HepG2 (cell line): ENCODE measurements around the gene SPIRE1. TPM values are rescaled to one million over a fixed set of nuclear protein-coding genes. Genes with fewer than 3 reads are reported as not detected.
A peak's percentile ranks its signal among the peaks of the same experiment; 100 is the strongest.

ENCODE experiments used
- DR1 ChIP-seq: sonication (generic); formaldehyde crosslinking; IDR thresholded peaks from 2 replicates; pipeline ENCODE4 v1.8.0; 2021; ENCODE audit warnings: mild to moderate bottlenecking, missing genetic modification reagents, inconsistent platforms
- ERF ChIP-seq: IDR thresholded peaks from 2 replicates; pipeline ENCODE4 v1.6.1; 2018; ENCODE audit warnings: missing biosample characterization, missing genetic modification reagents
- FOSL2 ChIP-seq: sonication (generic); formaldehyde crosslinking; IDR thresholded peaks from 2 replicates; pipeline ENCODE4 v1.4.0; 2020; ENCODE audit warnings: missing genetic modification reagents
- GZF1 ChIP-seq: sonication (generic); formaldehyde crosslinking; IDR thresholded peaks from 2 replicates; pipeline ENCODE4 v1.5.1; 2020; ENCODE audit warnings: mild to moderate bottlenecking, missing genetic modification reagents
- KAT8 ChIP-seq: IDR thresholded peaks from 2 replicates; pipeline ENCODE4 v1.6.1; 2016; ENCODE audit warnings: missing genetic modification reagents, missing compliant biosample characterization
- MAFF ChIP-seq: IDR thresholded peaks from 2 replicates; pipeline ENCODE4 v1.6.1; 2011; ENCODE audit warnings: low read depth, low read length, improper control_type of control experiment
- MAFK ChIP-seq, 2 experiments: IDR thresholded peaks in 1 of 2; conservative IDR thresholded peaks in 1 of 2; 2 replicates each; pipeline ENCODE4 v1.6.1; 2011; ENCODE audit warnings: improper control_type of control experiment in 2 of 2, low read length in 2 of 2
- NAIF1 ChIP-seq: sonication (generic); formaldehyde crosslinking; IDR thresholded peaks from 2 replicates; pipeline ENCODE4 v1.5.0; 2020; ENCODE audit warnings: mild to moderate bottlenecking, missing genetic modification reagents, borderline replicate concordance
- RBAK ChIP-seq: sonication (generic); formaldehyde crosslinking; IDR thresholded peaks from 2 replicates; pipeline ENCODE4 v1.5.1; 2020; ENCODE audit warnings: mild to moderate bottlenecking, missing genetic modification reagents
- RCOR2 ChIP-seq: IDR thresholded peaks from 2 replicates; pipeline ENCODE4 v1.6.1; 2016; ENCODE audit warnings: missing biosample characterization, missing genetic modification reagents
- SAP130 ChIP-seq: IDR thresholded peaks from 2 replicates; pipeline ENCODE4 v1.6.1; 2016; ENCODE audit warnings: low read depth
- SIX4 ChIP-seq: sonication (generic); formaldehyde crosslinking; IDR thresholded peaks from 2 replicates; pipeline ENCODE4 v1.4.0; 2020; ENCODE audit warnings: missing genetic modification reagents
- SRF ChIP-seq: IDR thresholded peaks from 2 replicates; pipeline ENCODE4 v1.6.1; 2011; ENCODE audit warnings: mild to moderate bottlenecking, low read depth, low read length, moderate library complexity
- ZNF205 ChIP-seq: IDR thresholded peaks from 2 replicates; pipeline ENCODE4 v1.6.1; 2018; ENCODE audit warnings: missing biosample characterization, missing genetic modification reagents
- ZNF337 ChIP-seq: sonication (generic); formaldehyde crosslinking; IDR thresholded peaks from 2 replicates; pipeline ENCODE4 v1.5.1; 2020; ENCODE audit warnings: missing genetic modification reagents, low read depth, mild to moderate bottlenecking, borderline replicate concordance
- ZNF501 ChIP-seq: sonication (generic); formaldehyde crosslinking; IDR thresholded peaks from 2 replicates; pipeline ENCODE4 v1.5.1; 2020; ENCODE audit warnings: mild to moderate bottlenecking, moderate library complexity, missing genetic modification reagents
- ZNF644 ChIP-seq: IDR thresholded peaks from 2 replicates; pipeline ENCODE4 v1.6.1; 2016; ENCODE audit warnings: low read depth
- ZNF672 ChIP-seq: sonication (generic); formaldehyde crosslinking; IDR thresholded peaks from 2 replicates; pipeline ENCODE4 v1.8.1; 2022; ENCODE audit warnings: missing genetic modification reagents
- polyA plus RNA-seq, 8 experiments: library from polyadenylated mRNA; depleted of rRNA in 3 of 8; stranded (reverse) in 7 of 8; unstranded in 1 of 8; fragments of >200 nt; fragmentation: Illumina TruSeq in 4 of 8; extraction: Trizol in 4 of 8; gene quantifications; 2 replicates each; pipeline versions ENCODE4 v1.2.1 to v1.2.3, GENCODE V29; 2011 to 2016; ENCODE audit warnings: low read depth in 4 of 8, missing spikeins in 1 of 8, mixed read lengths in 1 of 8; ENCODE audit not compliant: insufficient read depth in 1 of 8
- total RNA-seq, 5 experiments: library from RNA; depleted of rRNA; stranded (reverse); fragments of >200 nt; fragmentation: Illumina TruSeq; extraction: Trizol; gene quantifications; 2 replicates each; pipeline ENCODE4 v1.2.3, GENCODE V29; 2016; ENCODE audit warnings: low read depth in 1 of 5
- TF ChIP-seq, protein P1 (sequence below): IDR thresholded peaks from 2 replicates; pipeline ENCODE4 v1.6.1; 2016; ENCODE audit warnings: missing biosample characterization, missing genetic modification reagents, low read depth
- TF ChIP-seq, protein P2 (sequence below), 2 experiments: sonication (generic) in 1 of 2; formaldehyde crosslinking in 1 of 2; IDR thresholded peaks; 2 replicates each; pipeline versions ENCODE4 v1.5.1 to v1.6.1; 2011 to 2020; ENCODE audit warnings: borderline replicate concordance in 1 of 2, low read depth in 1 of 2, low read length in 1 of 2, mild to moderate bottlenecking in 1 of 2, missing genetic modification reagents in 1 of 2, moderate library complexity in 1 of 2
- TF ChIP-seq, protein P3 (sequence below): sonication (generic); formaldehyde crosslinking; IDR thresholded peaks from 2 replicates; pipeline ENCODE4 v1.4.0; 2020; ENCODE audit warnings: missing genetic modification reagents, borderline replicate concordance
- TF ChIP-seq, protein P4 (sequence below): IDR thresholded peaks from 2 replicates; pipeline ENCODE4 v1.6.1; 2016; ENCODE audit warnings: mild to moderate bottlenecking, missing biosample characterization, missing genetic modification reagents
- TF ChIP-seq, protein P5 (sequence below): sonication (generic); formaldehyde crosslinking; IDR thresholded peaks from 2 replicates; pipeline ENCODE4 v1.5.0; 2020; ENCODE audit warnings: missing genetic modification reagents
- TF ChIP-seq, protein P6 (sequence below): sonication (generic); formaldehyde crosslinking; IDR thresholded peaks from 2 replicates; pipeline ENCODE4 v1.5.0; 2020; ENCODE audit warnings: missing genetic modification reagents

Gene SPIRE1
- total and polyA plus RNA-seq, 2 of the 13 experiments (the other 11 are each of a cell fraction or from before 2014, with no cell fraction given): 9.9 to 21.3 TPM

DNA sequence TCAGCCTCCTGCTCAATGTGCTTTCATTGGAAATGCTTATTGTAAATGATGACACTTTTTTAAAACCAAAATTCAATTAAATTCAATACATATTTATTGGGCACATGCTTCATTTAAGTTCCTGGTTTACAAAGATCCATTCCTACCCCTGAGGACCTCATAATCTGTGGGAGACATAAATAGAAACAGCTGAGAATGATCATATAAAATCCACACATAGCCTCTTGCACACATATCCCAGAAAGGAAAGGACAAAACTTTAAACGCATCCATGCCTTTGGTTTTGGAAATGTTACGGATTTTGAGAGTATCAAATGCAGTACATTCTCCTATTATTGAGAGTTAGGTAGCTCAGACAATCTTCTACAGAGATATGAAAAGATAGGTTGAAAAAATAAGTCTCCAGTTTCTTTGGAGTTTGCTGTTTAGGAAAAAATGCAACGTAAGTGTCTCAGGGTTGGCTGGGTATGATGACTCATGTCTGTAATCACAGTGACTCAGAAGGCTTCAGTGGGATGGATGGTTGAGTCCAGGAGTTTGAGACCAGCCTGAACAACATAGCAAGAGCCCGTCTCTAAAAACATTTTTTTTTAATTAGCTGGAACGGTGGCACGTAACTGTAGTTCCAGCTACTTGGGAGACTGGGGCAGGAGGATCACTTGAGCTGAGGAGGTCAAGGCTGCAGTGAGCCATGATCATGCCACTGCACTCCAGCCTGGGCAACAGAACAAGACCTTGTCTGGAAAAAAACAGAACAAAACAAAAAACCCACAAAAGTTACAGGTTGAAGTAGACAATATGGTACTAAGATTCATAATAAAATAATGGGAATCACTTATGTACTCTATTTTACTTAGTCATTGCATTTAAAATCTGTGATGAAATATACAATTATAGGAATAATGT, 254.1 kb downstream of the SPIRE1 start (continued):
- TF ChIP-seq, protein P1, sequence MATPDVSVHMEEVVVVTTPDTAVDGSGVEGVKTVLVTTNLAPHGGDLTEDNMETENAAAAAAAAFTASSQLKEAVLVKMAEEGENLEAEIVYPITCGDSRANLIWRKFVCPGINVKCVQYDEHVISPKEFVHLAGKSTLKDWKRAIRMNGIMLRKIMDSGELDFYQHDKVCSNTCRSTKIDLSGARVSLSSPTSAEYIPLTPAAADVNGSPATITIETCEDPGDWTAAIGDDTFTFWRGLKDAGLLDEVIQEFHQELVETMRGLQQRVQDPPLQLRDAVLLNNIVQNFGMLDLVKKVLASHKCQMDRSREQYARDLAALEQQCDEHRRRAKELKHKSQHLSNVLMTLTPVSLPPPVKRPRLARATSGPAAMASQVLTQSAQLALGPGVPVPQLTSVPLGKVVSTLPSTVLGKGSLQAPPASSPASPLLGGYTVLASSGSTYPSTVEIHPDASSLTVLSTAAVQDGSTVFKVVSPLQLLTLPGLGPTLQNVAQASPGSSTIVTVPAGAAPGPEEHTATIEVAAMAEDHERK (CRISPR knock-in tag): no peak
- TF ChIP-seq MAFK (conservative IDR thresholded peaks at IDR 0.05 in 1 of 2, IDR thresholded peaks at IDR 0.05 in 1 of 2; ENCODE audit: low read length in 2 of 2) (peak; percentile 56 to 71), RCOR2 (CRISPR knock-in tag) (no peak), ZNF337 (CRISPR knock-in tag) (no peak), ZNF205 (CRISPR knock-in tag) (no peak), DR1 (CRISPR knock-in tag) (no peak), NAIF1 (CRISPR knock-in tag) (no peak), RBAK (CRISPR knock-in tag) (no peak), SIX4 (CRISPR knock-in tag) (no peak), ZNF644 (CRISPR knock-in tag) (0 out of 2 replicates have a peak, but pooled peaks have one; percentile 14), GZF1 (no peak), ZNF501 (CRISPR knock-in tag) (no peak), ZNF672 (CRISPR knock-in tag) (no peak), FOSL2 (CRISPR knock-in tag) (peak; percentile 92), KAT8 (CRISPR knock-in tag) (no peak), SRF (no peak), SAP130 (CRISPR knock-in tag) (peak; percentile 21; the same call in 1 of the 2 replicates), MAFF (peak; percentile 79), ERF (CRISPR knock-in tag) (no peak)
- TF ChIP-seq, protein P2, sequence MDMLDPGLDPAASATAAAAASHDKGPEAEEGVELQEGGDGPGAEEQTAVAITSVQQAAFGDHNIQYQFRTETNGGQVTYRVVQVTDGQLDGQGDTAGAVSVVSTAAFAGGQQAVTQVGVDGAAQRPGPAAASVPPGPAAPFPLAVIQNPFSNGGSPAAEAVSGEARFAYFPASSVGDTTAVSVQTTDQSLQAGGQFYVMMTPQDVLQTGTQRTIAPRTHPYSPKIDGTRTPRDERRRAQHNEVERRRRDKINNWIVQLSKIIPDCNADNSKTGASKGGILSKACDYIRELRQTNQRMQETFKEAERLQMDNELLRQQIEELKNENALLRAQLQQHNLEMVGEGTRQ (IDR thresholded peaks at IDR 0.05; ENCODE audit: low read depth, low read length): no peak
- TF ChIP-seq, protein P2 (CRISPR knock-in tag; IDR thresholded peaks at IDR 0.05; ENCODE audit: borderline replicate concordance): no peak
- TF ChIP-seq, protein P3, sequence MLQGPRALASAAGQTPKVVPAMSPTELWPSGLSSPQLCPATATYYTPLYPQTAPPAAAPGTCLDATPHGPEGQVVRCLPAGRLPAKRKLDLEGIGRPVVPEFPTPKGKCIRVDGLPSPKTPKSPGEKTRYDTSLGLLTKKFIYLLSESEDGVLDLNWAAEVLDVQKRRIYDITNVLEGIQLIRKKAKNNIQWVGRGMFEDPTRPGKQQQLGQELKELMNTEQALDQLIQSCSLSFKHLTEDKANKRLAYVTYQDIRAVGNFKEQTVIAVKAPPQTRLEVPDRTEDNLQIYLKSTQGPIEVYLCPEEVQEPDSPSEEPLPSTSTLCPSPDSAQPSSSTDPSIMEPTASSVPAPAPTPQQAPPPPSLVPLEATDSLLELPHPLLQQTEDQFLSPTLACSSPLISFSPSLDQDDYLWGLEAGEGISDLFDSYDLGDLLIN: no peak
- TF ChIP-seq, protein P4, sequence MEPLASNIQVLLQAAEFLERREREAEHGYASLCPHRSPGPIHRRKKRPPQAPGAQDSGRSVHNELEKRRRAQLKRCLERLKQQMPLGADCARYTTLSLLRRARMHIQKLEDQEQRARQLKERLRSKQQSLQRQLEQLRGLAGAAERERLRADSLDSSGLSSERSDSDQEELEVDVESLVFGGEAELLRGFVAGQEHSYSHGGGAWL (CRISPR knock-in tag): no peak
- TF ChIP-seq, protein P5, sequence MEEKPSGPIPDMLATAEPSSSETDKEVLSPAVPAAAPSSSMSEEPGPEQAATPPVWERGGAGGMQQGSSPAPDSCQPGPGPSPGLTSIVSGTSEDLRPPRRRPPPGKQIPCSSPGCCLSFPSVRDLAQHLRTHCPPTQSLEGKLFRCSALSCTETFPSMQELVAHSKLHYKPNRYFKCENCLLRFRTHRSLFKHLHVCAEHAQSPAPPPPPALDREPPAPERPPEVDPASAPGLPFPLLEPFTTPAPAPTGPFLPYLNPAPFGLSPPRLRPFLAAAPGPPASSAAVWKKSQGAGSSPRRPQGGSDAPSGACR: no peak
- TF ChIP-seq, protein P6, sequence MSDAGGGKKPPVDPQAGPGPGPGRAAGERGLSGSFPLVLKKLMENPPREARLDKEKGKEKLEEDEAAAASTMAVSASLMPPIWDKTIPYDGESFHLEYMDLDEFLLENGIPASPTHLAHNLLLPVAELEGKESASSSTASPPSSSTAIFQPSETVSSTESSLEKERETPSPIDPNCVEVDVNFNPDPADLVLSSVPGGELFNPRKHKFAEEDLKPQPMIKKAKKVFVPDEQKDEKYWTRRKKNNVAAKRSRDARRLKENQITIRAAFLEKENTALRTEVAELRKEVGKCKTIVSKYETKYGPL (CRISPR knock-in tag): no peak
